GM18873 (cell line): ENCODE data around the gene ARHGEF10L.

ENCODE experiments used
- ATAC-seq: cut with Tn5 transposase; IDR thresholded peaks from one replicate; pipeline ENCODE4 v1.9.1; 2021; ENCODE audit warnings: mild to moderate bottlenecking, moderate library complexity, moderate number of reproducible peaks; ENCODE audit not compliant: unreplicated experiment, low FRiP score

The ARHGEF10L gene

DNA sequence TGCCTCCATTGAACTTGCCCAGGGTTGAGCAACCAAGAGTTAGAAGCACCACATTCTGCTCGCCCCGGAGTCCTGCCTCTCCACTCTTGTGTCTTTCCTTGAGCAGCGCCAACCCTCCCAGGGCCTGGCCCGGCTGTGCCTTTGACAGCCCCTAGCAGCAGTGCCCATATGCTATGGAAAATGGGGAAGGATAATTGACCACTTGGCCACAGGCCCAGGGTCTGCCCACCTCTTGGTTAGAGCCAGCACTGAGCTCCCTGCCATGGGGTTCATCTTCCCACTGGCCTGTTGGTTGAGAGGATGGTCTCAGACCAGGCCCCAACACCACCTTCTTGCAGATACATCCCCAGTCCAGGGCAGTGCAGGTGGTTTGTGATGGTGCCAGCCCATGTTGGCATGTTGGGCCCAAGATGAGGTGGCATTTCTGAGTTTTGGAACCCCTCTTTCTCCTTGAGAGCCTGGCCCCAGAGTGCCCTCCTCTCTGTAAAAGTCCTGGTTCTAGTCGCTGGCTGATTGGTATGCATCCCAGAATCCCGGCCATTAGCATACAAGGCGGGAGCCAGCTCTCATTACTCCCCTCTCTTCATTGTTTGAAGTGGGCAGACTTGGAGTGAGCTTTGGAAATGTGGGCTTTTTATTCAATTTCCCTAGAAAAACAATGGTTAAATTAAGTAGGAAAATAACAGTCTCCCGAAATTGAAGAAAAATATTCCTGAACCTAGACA is 7.6 kb downstream of the ARHGEF10L start:
- ATAC-seq = no peak

DNA sequence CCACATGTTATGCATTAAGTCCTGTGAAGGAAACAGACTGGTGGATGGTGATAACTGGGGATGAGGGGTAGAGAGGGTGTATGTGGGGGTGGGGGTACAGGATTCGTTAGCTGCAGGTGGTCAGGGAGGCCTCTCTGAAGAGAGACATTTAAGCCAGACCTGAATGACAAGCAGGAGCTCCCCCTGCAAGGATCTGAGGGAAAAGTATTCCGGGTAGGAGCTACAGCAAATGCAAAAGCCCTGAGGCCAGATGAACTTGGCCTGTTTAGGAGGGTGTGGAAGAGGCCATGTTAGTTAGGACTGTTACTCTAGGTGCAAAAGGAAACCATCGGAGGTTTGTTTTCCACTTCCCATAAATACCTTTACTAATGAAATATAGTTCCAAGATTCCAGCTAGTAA is 9.9 kb downstream of the ARHGEF10L start:
- no peak for ATAC-seq

DNA sequence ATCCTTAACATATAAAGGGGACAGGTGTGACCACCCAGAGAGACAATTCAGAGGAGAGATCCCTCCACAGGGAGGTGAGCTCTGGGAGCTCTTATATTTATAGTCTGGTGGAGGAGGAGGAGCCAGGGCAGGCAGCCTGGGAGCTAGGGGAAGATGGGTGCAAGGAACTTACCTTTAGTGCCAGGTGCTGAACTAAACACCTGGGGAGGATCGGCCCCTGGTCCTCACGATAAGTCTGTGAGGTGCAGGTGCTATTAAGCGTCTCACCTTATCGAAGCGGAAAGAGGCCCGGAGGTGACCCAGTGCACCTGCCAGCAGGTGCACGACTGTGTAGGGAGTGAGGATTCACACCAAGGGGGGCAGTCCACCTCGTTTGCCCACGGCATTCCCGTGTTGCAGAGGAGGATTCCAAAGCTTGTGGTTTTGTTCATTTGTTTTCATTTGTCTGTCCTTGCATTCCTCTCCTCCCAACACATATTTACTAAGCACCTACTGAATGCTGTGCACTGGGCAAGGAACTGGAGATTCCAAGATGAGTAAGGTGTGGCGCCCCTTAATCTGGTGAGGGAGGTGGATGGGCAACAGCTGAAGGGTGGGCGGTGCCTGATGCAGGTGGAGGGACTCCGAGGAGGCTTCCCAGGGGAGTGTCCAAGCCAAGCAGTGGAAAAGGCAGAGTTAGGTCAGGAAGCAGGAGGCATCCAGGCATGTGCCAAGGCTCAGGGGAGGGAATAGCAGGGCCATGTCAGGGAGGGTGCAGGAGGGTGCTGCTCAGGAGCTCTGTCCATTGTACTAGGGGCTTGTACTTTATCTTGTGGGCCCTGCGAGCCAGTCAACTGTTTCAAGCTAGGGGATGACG is 11.5 kb downstream of the ARHGEF10L start:
- ATAC-seq = no peak

DNA sequence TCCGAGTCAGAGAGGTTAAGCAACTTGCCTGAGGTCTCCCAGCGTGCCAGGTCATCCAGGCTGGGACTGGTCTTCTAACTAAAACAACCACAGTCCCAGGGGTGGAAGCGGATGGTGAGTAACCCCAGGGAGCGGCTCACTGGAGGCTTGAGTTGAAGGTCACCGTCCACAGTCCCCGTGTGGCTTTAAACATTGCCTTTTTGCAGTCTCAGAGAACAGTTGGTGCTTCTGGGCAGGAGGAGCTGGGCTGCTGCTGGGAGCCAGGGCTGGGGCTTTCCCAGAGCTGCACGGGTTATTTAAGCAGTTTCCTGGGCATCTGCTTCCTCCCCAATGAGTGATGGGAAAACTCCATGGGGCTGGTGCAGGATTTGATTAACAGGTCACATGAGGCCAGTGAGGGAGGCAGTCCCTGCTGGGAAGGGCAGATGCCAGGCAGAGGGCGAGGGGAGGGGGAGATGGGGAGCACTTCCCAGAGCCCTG is 12.3 kb downstream of the ARHGEF10L start:
- no peak for ATAC-seq

DNA sequence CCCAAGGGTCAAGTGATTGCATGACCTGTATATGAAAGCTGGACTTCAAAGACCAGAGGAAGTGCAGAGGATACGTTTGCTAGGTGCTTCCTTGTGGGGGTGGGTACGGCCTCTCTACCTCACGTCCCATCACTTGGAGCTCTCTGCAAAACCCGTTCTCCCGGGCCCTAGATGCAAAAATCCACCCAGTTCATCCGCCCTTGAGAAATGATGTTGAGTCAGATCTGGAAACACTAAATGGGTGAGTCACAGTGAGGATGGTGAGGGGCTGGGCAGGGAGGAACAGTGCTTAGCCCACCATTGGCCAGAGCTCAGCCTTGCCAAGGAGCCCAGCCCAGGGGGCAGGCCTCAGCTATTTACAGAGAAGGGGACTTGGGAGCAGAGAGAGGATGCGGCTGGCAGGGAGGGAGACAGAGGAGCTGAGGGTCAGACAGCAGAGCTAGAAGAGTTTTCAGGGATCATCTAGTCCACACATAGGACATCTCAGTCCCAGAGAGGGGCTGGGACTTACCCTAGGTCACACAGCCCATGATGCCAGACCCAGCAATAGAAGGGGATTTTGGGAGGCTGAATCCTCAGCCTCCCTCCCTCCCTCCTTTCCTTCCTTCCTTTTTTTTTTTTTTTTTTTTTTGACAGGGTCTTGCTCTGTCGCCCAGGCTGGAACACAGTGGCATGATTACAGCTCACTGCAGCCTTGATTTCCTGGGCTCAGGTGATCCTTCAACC is 14.6 kb downstream of the ARHGEF10L start:
- ATAC-seq = no peak

DNA sequence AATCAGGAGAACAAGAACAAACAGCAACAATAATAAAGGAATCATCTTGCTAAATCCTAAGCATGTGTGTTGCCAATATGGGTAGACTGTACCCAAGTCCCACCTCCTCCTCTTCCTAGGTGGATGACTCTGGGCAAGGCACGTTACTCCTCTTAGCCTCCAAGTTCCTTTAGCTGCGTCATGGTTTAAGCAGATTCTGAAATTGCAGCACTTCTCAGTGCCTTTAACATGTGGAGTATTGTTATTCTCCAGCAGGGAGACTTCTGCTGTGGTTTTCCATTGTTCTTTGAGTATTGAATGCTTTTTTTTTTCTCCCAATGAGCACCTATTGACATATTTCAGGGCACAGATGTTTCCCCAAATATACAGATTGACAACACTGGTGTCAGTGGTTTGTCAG is 15.5 kb downstream of the ARHGEF10L start:
- ATAC-seq = no peak

DNA sequence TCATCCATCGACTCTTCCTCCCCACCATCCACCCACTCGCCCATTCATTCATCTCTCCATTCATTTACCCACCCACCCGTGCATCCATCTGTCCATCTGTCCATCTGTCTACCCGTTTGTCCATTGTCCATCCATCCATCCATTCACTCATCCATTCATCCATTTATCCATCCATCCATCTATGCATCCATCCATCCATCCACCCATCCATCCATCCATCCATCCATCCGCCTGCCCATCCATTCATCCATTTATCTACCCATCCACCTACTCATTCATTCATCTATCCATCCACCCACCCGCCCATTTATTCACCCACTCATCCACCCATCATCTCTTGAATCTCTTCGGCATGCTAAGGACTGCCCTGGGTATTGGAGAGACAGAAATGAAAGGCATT is 18.5 kb downstream of the ARHGEF10L start:
- no peak for ATAC-seq

DNA sequence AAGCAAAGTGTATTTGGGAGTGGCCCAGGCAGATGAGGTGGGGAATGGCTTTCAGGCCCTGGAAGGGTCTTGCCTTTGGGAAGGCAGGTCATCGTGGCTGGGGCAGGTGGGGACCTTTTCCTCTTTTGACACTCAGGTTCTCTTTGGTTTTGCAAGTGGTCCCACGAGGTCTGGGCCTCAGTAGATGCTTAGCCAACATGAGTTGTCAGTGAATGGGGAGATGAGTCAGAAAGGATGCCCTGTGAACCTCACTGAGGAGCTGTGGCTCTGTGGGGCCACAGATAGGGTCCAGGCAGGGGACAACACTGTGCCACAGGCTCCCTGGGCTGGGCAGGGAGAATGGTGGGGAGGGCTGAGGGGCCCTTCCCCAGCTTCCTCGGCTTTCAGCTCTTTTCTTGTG is 19.0 kb downstream of the ARHGEF10L start:
- ATAC-seq = no peak

DNA sequence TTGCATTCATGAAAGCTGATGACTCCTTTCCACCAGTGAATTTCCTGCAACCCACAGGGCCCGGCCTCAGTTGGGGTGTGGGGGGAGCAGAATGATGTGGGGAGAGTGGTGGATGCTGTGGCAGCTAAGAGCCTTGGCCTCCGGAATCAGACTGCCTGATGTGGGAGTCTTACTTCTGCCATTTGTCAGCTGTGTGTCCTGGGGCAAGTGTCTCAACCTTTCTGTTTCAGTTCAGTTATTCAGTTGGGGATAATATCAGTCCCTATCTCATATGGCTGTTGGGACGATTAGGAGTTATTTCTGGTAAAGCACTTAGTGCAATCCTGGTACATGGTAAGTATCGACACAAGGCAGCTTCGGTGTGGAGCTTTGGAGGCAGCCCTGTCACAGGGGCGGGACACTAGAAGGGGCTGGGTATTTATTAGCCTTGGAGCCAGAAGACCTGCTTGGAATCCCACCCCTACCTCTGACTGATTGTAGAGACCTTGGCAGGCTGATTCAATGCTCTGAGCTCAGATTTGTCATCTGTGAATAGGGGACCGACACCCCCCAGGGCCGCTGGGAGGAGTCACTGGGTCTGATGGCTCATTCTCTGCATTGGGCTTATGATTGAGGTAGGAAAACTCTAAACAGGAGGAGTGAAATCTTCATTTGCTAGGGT is 19.6 kb downstream of the ARHGEF10L start:
- no peak for ATAC-seq

DNA sequence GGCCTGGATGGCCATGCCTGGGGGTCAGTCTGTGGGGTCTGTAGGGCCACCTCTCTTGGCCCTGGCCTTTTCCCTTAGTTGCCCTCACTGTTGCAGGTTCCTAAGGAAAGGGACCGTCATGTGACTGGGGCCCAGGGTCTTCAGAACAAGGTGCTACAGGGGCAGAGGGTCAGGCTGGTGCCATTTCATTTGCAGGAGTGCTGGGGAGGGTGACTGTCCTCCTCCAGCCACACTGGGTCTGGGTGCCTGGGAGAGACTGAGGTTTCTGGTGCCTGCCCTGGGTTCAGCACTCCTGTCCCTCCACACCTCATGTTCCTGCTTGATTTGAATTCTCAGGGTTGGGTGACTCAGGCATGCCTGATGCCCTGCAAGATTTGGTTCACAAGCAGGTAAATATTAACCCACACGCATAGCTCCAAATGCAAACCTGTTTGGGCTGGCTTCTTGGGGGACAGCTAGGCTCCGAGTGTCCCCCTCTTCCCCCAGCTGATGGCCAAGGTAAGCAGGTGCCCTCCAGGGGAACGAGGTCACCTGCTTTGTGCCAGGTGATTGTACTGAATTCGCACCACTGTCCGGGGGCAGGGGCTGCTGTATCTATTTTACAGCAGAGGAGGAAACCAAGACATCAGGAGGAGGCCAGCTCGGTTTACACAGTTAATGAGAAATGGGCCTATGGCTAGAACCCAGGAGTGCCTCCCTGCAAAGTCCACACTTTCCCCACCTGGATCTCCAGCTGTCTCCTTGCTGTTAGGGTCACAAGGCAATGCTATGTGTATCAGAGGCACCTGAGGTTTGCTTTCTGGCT is 20.3 kb downstream of the ARHGEF10L start:
- no peak for ATAC-seq

DNA sequence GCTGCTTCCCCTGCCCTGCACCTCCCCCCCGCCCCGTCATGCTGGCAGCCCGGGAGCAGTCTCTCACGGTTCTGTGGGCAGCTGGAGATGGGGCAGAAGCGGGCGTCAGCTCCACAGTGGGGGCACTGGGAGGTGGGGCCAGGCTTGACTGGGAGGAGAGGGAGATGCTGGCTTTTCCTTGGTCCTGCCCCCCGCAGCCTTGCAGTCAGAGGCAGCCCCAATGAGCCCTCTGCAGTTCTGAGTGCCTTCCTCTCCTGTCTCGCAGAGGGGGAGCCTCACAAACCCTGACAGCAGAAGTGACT is 21.7 kb downstream of the ARHGEF10L start:
- ATAC-seq = no peak

DNA sequence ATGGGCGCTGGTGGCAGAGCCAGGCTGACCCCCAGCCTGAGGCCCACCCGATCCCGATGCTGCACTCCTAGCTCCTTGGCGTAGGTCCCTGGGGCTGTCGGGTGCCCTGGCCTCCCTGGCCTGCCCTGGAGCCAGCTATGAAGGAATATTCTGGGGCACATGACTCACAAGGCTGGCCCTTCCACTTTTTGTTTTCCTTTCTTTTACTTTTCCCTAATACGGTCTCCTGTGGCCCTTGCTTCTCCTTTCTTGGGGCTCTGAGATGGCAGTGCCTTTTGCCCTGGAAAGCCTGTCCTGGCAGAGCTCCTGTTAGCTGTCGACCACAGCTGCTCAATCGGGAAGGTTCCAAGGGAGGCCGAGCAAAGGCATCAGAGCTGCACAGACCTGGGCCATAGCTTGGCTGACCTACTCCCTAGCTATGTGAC is 22.1 kb downstream of the ARHGEF10L start:
- ATAC-seq = no peak

DNA sequence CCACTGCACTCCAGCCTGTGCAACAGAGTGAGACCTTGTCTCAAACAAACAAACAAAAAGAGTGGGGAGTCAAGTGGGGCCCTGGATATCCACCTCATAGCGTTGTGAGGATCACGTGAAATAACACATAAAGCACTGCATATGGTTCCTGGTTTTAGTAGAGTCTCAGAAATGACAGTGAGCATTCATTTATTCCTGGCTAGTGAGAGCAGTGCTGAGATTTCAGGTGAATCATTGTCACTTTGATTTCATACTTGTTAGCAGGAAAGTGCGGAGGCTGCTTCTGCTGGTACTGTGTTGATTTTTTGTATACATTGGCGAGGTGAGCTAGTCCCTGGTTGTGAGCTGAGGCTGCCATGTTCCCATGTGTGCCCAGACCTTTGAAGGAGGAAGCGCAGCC is 22.9 kb downstream of the ARHGEF10L start:
- ATAC-seq = no peak

DNA sequence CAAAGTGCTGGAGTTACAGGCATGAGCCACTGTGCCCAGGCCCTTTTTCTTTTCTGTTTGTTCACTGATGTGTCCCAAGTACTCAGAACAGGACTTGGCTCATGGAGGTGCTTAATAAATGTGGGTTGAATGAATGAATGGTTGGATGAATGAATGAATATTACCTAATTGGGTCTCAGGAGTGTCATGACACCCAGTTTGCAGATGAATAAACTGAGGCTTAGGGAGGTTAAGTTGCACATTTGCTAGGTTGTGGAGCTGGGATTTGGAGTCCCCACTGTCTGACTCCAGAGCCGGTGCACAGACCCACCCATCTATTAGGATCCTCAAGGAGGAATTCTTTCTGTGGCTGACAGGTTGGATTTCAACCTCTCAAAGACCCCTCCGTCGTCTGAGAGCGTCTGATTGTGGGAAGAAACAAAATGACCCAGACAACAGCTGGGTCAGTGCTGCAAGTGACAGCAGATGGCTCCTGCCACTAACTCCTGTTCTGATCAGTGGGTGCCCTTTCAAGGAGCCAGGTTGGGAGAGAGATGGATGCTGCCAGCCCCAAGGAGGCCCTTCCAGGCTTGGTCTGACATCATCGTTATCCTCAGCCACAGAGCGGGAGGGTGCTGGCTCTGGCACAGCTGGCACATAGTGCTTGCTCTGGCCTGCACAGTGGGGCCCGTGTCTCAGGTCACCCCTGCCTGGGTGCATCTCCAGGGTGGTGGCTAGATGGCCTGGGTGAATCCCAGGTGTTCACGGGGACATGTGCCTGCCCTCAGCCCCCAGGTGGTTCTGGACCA is 24.2 kb downstream of the ARHGEF10L start:
- ATAC-seq = no peak

DNA sequence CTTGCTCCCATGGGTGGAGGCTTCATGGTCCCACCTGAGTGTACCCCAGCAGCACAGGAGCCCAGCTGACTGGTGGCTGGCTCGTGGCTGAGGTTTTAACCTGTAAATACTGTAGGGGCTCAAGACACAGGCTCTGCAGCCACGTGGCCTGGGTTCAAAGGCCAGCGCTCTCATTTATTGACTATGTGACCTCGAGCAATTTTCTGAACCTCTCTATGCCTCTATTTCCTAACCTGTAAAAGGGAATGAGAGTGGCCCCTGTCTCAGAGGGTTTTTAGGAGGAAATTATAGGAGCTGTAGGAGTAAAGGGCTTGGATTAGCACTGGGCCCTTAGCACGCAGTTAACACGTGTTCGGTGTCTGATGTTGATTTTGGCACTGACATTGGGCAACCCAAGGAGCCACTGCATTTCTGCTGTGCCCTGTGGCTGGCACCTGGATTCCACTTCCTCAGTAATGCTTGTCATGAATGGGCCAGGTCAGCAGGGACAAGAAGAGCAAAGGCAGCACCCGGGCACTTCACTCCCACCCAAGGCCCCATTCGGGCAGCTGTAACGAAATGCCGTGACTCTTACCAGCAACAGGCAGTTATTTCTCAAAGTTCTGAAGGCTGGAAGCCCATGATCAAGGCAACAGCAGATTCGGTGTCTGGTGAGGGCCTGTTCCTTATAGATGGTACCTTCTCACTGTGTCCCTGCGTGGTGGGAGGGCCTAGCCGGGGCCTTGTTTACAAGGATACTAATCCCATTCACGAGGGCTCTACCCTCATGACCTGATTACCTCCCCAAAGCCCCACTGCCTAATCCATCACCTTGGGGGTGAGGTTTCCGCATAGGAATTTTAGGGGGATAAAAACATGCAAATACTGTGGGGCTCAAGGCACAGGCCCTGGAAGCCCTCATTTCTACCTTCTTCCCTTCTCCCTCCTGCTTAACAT is 25.2 kb downstream of the ARHGEF10L start:
- ATAC-seq = no peak

DNA sequence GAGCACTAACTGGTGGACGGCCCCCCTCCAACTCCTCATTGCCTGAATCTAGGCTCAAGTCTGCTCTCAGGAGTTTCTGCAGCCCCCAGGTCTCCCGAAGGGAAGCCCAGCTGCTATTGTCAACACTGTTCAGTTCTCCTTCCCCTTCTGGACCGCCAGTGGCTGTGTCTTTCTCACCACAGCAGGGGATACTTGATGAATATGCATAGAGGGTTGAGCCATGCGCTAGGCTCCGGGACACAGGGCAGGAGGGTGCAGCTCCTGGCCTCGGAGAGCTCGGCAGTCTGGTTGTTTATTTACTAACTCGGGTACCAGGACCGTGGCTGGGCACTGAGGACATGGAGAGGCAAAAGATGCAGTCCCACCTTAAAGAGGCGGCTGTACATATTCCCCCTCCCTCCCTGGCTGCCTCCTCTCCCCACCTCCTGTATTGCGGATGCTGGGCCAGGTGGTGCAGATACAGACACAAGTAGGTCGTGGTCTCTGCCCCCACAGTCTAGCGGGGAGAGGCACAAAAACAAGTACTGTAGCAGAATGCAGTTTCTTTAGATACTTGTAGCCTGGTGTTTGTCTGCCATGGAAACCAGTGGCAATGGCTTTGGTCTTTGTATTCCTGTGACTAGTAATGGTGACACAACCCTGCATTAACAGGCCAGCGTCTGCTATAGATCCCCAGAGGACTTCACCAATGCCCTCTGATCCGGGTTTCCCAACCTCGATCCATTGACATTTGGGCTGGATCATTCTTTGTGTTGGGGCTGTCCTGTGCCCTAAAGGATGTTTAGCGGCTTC is 26.2 kb downstream of the ARHGEF10L start:
- no peak for ATAC-seq

DNA sequence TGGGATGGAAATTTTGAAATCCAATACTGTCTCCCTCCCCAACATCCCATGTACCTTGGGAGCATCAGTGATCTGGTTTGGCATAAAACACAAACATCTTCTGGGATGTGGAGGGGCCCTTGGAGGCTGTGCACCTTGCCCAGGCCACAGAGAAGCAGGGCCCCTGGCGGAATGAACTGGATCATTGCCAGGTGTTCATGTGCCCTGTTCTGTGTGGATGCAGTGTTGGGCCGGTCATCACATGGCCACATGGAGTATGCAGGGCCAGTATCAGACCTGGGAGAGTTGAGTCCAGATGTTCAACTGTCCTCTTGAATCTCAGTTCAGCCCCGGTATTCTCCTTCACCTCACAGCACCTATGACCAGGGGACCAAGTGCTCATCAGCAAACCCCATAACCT is 26.9 kb downstream of the ARHGEF10L start:
- ATAC-seq = no peak
